Measurements from ENCODE around the gene ATP2A2. TPM values are rescaled to one million over a fixed set of nuclear protein-coding genes. Genes with fewer than 3 reads are reported as not detected.

Gene ATP2A2
- polyA plus RNA-seq, 1 experiment: 139 TPM

GRCh38 chr12:110379631-110380030, 98.6 kb downstream of the ATP2A2 start:
- Histone ChIP-seq H3K4me3 (ENCODE audit: low read depth, low read length) (no peak overlapping the region), H3K27me3 (ENCODE audit: control insufficient read depth, insufficient read depth, low read length) (no peaks in the 10 kb centered on the region), H3K27ac (ENCODE audit: low read depth, low read length) (no peak overlapping the region), H3K9me3 (ENCODE audit: control insufficient read depth, insufficient read depth, low read length) (no peaks in the 10 kb centered on the region)
- DNase-seq (ENCODE audit: low read depth, low spot score): no peak
- ChIA-PET CTCF (interaction anchor here (1.3 kb wide), 1 partner anchor 21 kb away, joined by 4 read pairs; no protein-coding TSS in a partner anchor), POLR2A (interaction anchor here (1.1 kb wide), 1 partner anchor 44 kb away, joined by 7 read pairs; no protein-coding TSS in a partner anchor)
- TF ChIP-seq CTCF (IDR thresholded peaks at IDR 0.05; ENCODE audit: low read depth, low read length): no peak

DNA sequence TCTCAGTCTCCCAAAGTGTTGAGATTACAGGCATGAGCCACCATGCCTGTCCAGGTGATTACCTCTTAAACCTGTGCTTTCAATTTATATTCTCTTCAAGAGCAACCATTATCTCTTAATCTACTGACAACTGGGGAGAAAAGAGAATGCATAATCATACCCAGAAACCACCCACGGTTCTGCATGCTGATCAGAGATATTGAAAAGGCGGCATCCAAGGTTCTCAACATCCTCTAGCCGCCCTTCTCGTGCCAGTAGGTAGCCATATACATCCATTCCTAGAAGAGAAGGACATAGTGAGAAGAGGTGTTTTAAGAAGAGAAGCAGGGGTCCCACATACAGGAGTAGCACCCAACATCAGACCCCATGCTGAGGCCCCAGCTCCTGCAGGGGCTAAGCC, 101.6 kb downstream of the ATP2A2 start:
- H3K27me3 ChIP-seq (ENCODE audit: control insufficient read depth, insufficient read depth, low read length): no peaks in the 10 kb centered on the region
- no peak for TF ChIP-seq CTCF (IDR thresholded peaks at IDR 0.05; ENCODE audit: low read depth, low read length)
- no peak overlapping the region for H3K4me3 ChIP-seq (ENCODE audit: low read depth, low read length)
- ChIA-PET CTCF (no interaction called here), POLR2A (no interaction called here)
- H3K9me3 ChIP-seq (ENCODE audit: control insufficient read depth, insufficient read depth, low read length): no peaks in the 10 kb centered on the region
- no peak for DNase-seq (ENCODE audit: low read depth, low spot score)
- H3K27ac ChIP-seq (ENCODE audit: low read depth, low read length): no peak overlapping the region

Small RNAs within 50 kb of the gene (small RNA-seq; reads per million reads assigned to genes)
- not detected for gene RN7SL769P (ENCODE audit: insufficient read length, low read depth)

Other genes with a start within 250 kb of the ATP2A2 start
- 9.2 and 11.4 TPM in 2 replicates for gene C12orf76, start 232.7 kb upstream of the ATP2A2 start, polyA plus RNA-seq (2011; rRNA removed)
- 13.3 and 22.1 TPM in 2 replicates for gene IFT81, start 156.9 kb upstream of the ATP2A2 start, polyA plus RNA-seq (2011; rRNA removed)
- gene ANAPC7, start 122.5 kb downstream of the ATP2A2 start, polyA plus RNA-seq (2011; rRNA removed): 48.7 and 58.8 TPM in 2 replicates
- gene ARPC3, start 169.1 kb downstream of the ATP2A2 start, polyA plus RNA-seq (2011; rRNA removed): 57.0 and 82.3 TPM in 2 replicates
- 16.8 and 25.6 TPM in 2 replicates for gene GPN3, start 187.0 kb downstream of the ATP2A2 start, polyA plus RNA-seq (2011; rRNA removed)
- 17.7 and 21.3 TPM in 2 replicates for gene FAM216A, start 187.6 kb downstream of the ATP2A2 start, polyA plus RNA-seq (2011; rRNA removed)
- 135 and 170 TPM in 2 replicates for gene VPS29, start 220.9 kb downstream of the ATP2A2 start, polyA plus RNA-seq (2011; rRNA removed)
- 0.07 and 0.26 TPM in 2 replicates for gene RAD9B, start 221.1 kb downstream of the ATP2A2 start, polyA plus RNA-seq (2011; rRNA removed)